Subcutaneous abdominal adipose tissue (tissue), 5 donors: ENCODE results near the gene PIK3AP1.

Experiments used
- H3K27ac ChIP-seq: one replicate; pipeline ENCODE4 v1.7.0; 2013; ENCODE audit warnings: low read depth, mild to moderate bottlenecking, inconsistent platforms, low read length, moderate library complexity
- H3K27me3 ChIP-seq, 5 donors: one replicate each; pipeline ENCODE4 v1.7.0; 2013; ENCODE audit warnings: low read length in 5 of 5, inconsistent platforms in 1 of 5; ENCODE audit not compliant: control insufficient read depth in 5 of 5, insufficient read depth in 4 of 5
- H3K36me3 ChIP-seq, 5 donors: one replicate each; pipeline ENCODE4 v1.7.0; 2013; ENCODE audit warnings: low read length in 5 of 5; ENCODE audit not compliant: control insufficient read depth in 5 of 5, insufficient read depth in 5 of 5
- H3K4me1 ChIP-seq, 5 donors: one replicate each; pipeline ENCODE4 v1.7.0; 2013; ENCODE audit warnings: low read length in 5 of 5, mild to moderate bottlenecking in 3 of 5, moderate library complexity in 1 of 5; ENCODE audit not compliant: control insufficient read depth in 5 of 5, insufficient read depth in 5 of 5
- H3K4me3 ChIP-seq, 5 donors: one replicate each; pipeline ENCODE4 v1.7.0; 2013; ENCODE audit warnings: low read length in 5 of 5, low read depth in 1 of 5
- H3K9ac ChIP-seq, 5 donors: one replicate each; pipeline ENCODE4 v1.7.0; 2013; ENCODE audit warnings: low read length in 5 of 5, mild to moderate bottlenecking in 4 of 5, moderate library complexity in 3 of 5
- H3K9me3 ChIP-seq, 5 donors: one replicate each; pipeline ENCODE4 v1.7.0; 2013; ENCODE audit warnings: low read length in 5 of 5; ENCODE audit not compliant: control insufficient read depth in 5 of 5
- donor health status: healthy.
- donor health status: healthy.
- donor health status: healthy.
- donor health status: healthy.
- donor health status: healthy.

PIK3AP1 gene

GRCh38 chr10:96619796-96620773 is 100.2 kb downstream of the PIK3AP1 start:
- H3K27me3 ChIP-seq: no peaks in the 10 kb centered on the region
- H3K4me3 ChIP-seq: no peak overlapping the region
- no peak overlapping the region for H3K27ac ChIP-seq
- H3K9me3 ChIP-seq: no peaks in the 10 kb centered on the region
- no peak overlapping the region for H3K9ac ChIP-seq
- H3K4me1 ChIP-seq: peaks cover 0 to 3% (median 0%) of the 10 kb centered on the region in 5 donors
- peaks cover 0 to 47% (median under 1%) of the 10 kb centered on the region in 5 donors for H3K36me3 ChIP-seq

- Histone ChIP-seq H3K9ac (no peak overlapping the region), H3K4me1 (peaks cover 0 to 3% (median 0%) of the 10 kb centered on the region in 5 donors), H3K36me3 (peaks cover 0 to 45% (median 2%) of the 10 kb centered on the region in 5 donors), H3K27ac (no peak overlapping the region), H3K4me3 (no peak overlapping the region), H3K27me3 (peaks cover 0 to 3% (median 0%) of the 10 kb centered on the region in 5 donors), H3K9me3 (no peaks in the 10 kb centered on the region)
These were observed 101.2 kb downstream of the PIK3AP1 start for GRCh38 chr10:96619120-96619519.

DNA sequence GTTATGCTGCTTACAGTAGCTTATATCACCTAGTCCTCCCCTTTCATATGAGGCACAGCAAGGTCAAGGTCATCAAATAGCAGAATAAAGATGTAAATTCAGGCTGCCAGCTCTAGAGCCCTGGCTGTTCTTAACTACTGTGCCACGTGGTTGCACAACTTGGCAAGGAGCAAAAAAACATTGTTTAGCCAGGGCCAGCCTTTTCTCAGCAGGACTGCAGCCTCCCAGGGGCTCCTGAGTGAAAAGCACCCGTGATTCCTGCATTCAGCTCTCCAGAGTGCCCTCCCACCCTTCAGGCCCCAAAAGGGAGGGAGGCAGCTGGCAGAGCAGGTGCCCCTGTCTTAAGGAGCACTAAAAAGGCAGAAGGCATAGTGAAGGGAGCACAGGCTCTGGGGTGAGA is 101.7 kb downstream of the PIK3AP1 start:
- H3K4me3 ChIP-seq: no peak overlapping the region
- no peak overlapping the region for H3K27ac ChIP-seq
- H3K9ac ChIP-seq: no peak overlapping the region
- H3K9me3 ChIP-seq: no peaks in the 10 kb centered on the region
- peaks cover 0 to 3% (median 0%) of the 10 kb centered on the region in 5 donors for H3K27me3 ChIP-seq
- peaks cover 0 to 46% (median 2%) of the 10 kb centered on the region in 5 donors for H3K36me3 ChIP-seq
- H3K4me1 ChIP-seq: peaks cover 0 to 3% (median 0%) of the 10 kb centered on the region in 5 donors

GRCh38 chr10:96616961-96617360 is 103.4 kb downstream of the PIK3AP1 start:
- no peaks in the 10 kb centered on the region for H3K9me3 ChIP-seq
- H3K4me1 ChIP-seq: peaks cover 0 to 3% (median 0%) of the 10 kb centered on the region in 5 donors
- no peak overlapping the region for H3K4me3 ChIP-seq
- H3K36me3 ChIP-seq: peaks cover 0 to 48% (median 0%) of the 10 kb centered on the region in 5 donors
- no peak overlapping the region for H3K27ac ChIP-seq
- no peak overlapping the region for H3K9ac ChIP-seq
- peaks cover 0 to 3% (median 0%) of the 10 kb centered on the region in 5 donors for H3K27me3 ChIP-seq

DNA sequence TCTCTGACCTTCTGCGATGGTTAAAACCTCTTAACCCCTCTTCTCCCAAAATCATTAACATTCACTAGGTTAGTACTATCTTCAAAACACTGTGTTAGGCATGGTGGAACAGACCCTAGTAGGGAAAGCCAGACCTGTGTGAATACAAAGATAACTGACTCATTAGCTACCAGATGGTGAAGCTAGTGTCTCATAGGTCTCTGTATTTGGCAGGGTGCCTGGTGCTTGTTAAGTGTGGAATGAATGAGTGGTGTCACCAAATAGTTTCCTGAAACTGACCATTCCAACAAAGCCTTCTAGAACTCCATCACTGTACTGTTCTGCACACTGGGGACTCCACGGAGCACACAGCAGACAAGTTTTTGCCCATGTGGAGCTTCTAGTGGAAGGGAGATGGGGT is 105.8 kb downstream of the PIK3AP1 start:
- H3K36me3 ChIP-seq: peaks cover 0 to 35% (median 0%) of the 10 kb centered on the region in 5 donors
- H3K27me3 ChIP-seq: peaks cover 0 to 5% (median 3%) of the 10 kb centered on the region in 5 donors
- no peak overlapping the region for H3K9ac ChIP-seq
- H3K4me1 ChIP-seq: peaks cover 0 to 3% (median 0%) of the 10 kb centered on the region in 5 donors
- H3K27ac ChIP-seq: no peak overlapping the region
- H3K9me3 ChIP-seq: no peaks in the 10 kb centered on the region
- no peak overlapping the region for H3K4me3 ChIP-seq

GRCh38 chr10:96613576-96613975 is 106.7 kb downstream of the PIK3AP1 start:
- Histone ChIP-seq H3K27ac (no peak overlapping the region), H3K4me3 (no peak overlapping the region), H3K9me3 (no peaks in the 10 kb centered on the region), H3K9ac (no peak overlapping the region), H3K4me1 (peaks cover 0 to under 1% (median 0%) of the 10 kb centered on the region in 5 donors), H3K36me3 (peaks cover 0 to 36% (median 0%) of the 10 kb centered on the region in 5 donors), H3K27me3 (peaks cover 0 to 5% (median 3%) of the 10 kb centered on the region in 5 donors)

DNA sequence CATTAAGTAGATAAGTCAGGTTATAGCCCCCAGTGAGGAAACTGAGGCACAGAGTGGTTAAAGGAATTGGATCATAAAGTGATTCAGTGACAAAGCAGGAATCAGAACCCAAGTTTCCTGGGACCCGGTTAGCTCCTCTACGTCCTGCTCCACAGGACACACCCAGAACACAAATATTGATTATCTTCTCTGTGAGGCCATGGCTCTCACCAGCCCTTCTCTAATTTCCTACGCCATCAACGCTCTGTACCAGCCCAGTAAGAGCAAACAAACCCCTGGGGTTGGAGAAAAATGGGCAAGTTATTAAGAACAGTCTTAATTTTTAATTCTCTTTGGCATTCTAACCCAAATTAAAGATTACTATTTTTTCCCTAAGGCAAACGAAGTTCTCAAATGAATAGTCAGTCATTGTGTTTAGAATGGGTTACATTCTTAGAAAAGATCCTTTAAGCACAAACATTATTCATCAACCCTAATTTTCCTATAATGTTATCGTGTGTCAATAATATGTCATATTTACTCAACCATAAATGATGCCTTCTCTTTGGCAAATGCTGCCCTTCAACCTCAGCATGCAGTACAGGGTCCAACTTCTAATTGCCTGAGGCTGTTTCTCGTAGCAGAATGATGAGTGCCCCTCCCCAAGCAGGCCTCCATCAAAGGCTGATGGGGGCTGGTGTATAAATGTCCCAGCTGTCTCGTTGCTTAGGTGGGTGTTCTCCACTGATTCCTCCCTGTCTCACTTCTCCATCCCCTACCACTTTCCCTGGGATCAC is 108.1 kb downstream of the PIK3AP1 start:
- H3K36me3 ChIP-seq: peaks cover 0 to 33% (median 0%) of the 10 kb centered on the region in 5 donors
- peaks cover 0 to 5% (median 3%) of the 10 kb centered on the region in 5 donors for H3K27me3 ChIP-seq
- H3K4me1 ChIP-seq: no peaks in the 10 kb centered on the region
- H3K27ac ChIP-seq: no peak overlapping the region
- no peak overlapping the region for H3K4me3 ChIP-seq
- H3K9ac ChIP-seq: no peak overlapping the region
- H3K9me3 ChIP-seq: no peaks in the 10 kb centered on the region

GRCh38 chr10:96610817-96611216 is 109.5 kb downstream of the PIK3AP1 start:
- Histone ChIP-seq H3K27ac (no peak overlapping the region), H3K9me3 (no peaks in the 10 kb centered on the region), H3K4me3 (no peak overlapping the region), H3K27me3 (peaks cover 0 to 8% (median 4%) of the 10 kb centered on the region in 5 donors), H3K36me3 (peaks cover 0 to 32% (median 0%) of the 10 kb centered on the region in 5 donors), H3K4me1 (no peaks in the 10 kb centered on the region), H3K9ac (no peak overlapping the region)

- Histone ChIP-seq H3K27ac (no peak overlapping the region), H3K4me1 (no peaks in the 10 kb centered on the region), H3K9ac (no peak overlapping the region)
These were observed 110.8 kb downstream of the PIK3AP1 start for GRCh38 chr10:96609510-96609909.

More at GRCh38 chr10:96609510-96609909, 110.8 kb downstream of the PIK3AP1 start:
- no peak overlapping the region for H3K4me3 ChIP-seq
- H3K9me3 ChIP-seq: no peaks in the 10 kb centered on the region
- peaks cover 0 to 8% (median 4%) of the 10 kb centered on the region in 5 donors for H3K27me3 ChIP-seq
- H3K36me3 ChIP-seq: peaks cover 0 to 21% (median 0%) of the 10 kb centered on the region in 5 donors
